CD14-positive monocyte (primary cell): ENCODE measurements around the gene RHOD. TPM values are rescaled to one million over a fixed set of nuclear protein-coding genes. Genes with fewer than 3 reads are reported as not detected.

Source experiments
- DNase-seq, 3 donors: peaks; one replicate each; pipeline ENCODE4 v3.0.0-alpha.2; 2011 to 2022
- H2AFZ ChIP-seq: 2 replicates; pipeline ENCODE4 v1.6.0; 2012; ENCODE audit warnings: mild to moderate bottlenecking, low read depth, low read length, inconsistent platforms; ENCODE audit not compliant: insufficient read depth, poor library complexity, severe bottlenecking
- H3K27ac ChIP-seq, 2 donors: 1 replicate in 1 of 2; 2 replicates in 1 of 2; pipeline ENCODE4 v1.5.1; 2012 to 2013; ENCODE audit warnings: low read length in 2 of 2, control low read depth in 1 of 2, inconsistent platforms in 1 of 2, low read depth in 1 of 2, mild to moderate bottlenecking in 1 of 2
- H3K27me3 ChIP-seq, 2 donors: one replicate each; pipeline versions ENCODE4 v1.6.0 to v1.6.1; 2011 to 2013; ENCODE audit warnings: low read length in 2 of 2; ENCODE audit not compliant: control insufficient read depth in 2 of 2, insufficient read depth in 2 of 2
- H3K36me3 ChIP-seq, 2 donors: replicated peaks in 1 of 2; 1 replicate in 1 of 2; 2 replicates in 1 of 2; pipeline versions ENCODE4 v1.5.1 to v1.6.1; 2012 to 2013; ENCODE audit warnings: low read length in 2 of 2, control low read depth in 1 of 2, inconsistent platforms in 1 of 2, mild to moderate bottlenecking in 1 of 2; ENCODE audit not compliant: insufficient read depth in 2 of 2, control insufficient read depth in 1 of 2
- H3K4me1 ChIP-seq, 2 donors: 1 replicate in 1 of 2; 2 replicates in 1 of 2; pipeline versions ENCODE4 v1.5.1 to v1.6.1; 2012 to 2013; ENCODE audit warnings: low read length in 2 of 2, control low read depth in 1 of 2, inconsistent platforms in 1 of 2, mild to moderate bottlenecking in 1 of 2, moderate library complexity in 1 of 2; ENCODE audit not compliant: insufficient read depth in 2 of 2, control insufficient read depth in 1 of 2
- H3K4me2 ChIP-seq: replicated peaks from 2 replicates; pipeline ENCODE3; 2012; ENCODE audit warnings: low read length, moderate library complexity, mild to moderate bottlenecking; ENCODE audit not compliant: poor library complexity, severe bottlenecking; ENCODE audit errors: extremely low read depth
- H3K4me3 ChIP-seq, 3 experiments: fragments of 200-600 bp in 1 of 3; sonication (generic) in 1 of 3; replicated peaks in 1 of 3; 1 replicate in 2 of 3; 2 replicates in 1 of 3; pipeline ENCODE4 v1.5.1; 2011 to 2013; ENCODE audit warnings: low read length in 3 of 3, mild to moderate bottlenecking in 3 of 3, control low read depth in 2 of 3, low read depth in 2 of 3, inconsistent platforms in 1 of 3, moderate library complexity in 1 of 3
- H3K79me2 ChIP-seq: 2 replicates; pipeline ENCODE4 v1.6.0; 2012; ENCODE audit warnings: mild to moderate bottlenecking, control low read depth, inconsistent platforms, low read length, moderate library complexity; ENCODE audit not compliant: insufficient read depth
- H3K9ac ChIP-seq: 2 replicates; pipeline ENCODE4 v1.6.0; 2017; ENCODE audit warnings: low read length, mild to moderate bottlenecking; ENCODE audit not compliant: insufficient read depth, poor library complexity, severe bottlenecking
- H3K9me3 ChIP-seq, 2 donors: replicated peaks in 1 of 2; 1 replicate in 1 of 2; 2 replicates in 1 of 2; pipeline versions ENCODE4 v1.5.1 to v1.6.1; 2012 to 2013; ENCODE audit warnings: low read length in 2 of 2, control low read depth in 1 of 2; ENCODE audit not compliant: control insufficient read depth in 1 of 2, insufficient read depth in 1 of 2
- H4K20me1 ChIP-seq: 2 replicates; pipeline ENCODE4 v1.6.0; 2012; ENCODE audit warnings: mild to moderate bottlenecking, low read length, control low read depth, moderate library complexity; ENCODE audit not compliant: insufficient read depth
- H3K27ac Mint-ChIP-seq, 7 donors: one replicate each; pipeline ENCODE4 v1.8.0; 2020; ENCODE audit warnings: mild to moderate bottlenecking in 7 of 7, mixed read lengths in 7 of 7, moderate library complexity in 6 of 7, inconsistent platforms in 2 of 7
- H3K27me3 Mint-ChIP-seq, 3 donors: one replicate each; pipeline ENCODE4 v1.8.0; 2021 to 2022; ENCODE audit warnings: low read depth in 3 of 3, mild to moderate bottlenecking in 3 of 3, mixed read lengths in 3 of 3, moderate library complexity in 3 of 3, inconsistent platforms in 1 of 3
- H3K36me3 Mint-ChIP-seq, 2 donors: one replicate each; pipeline ENCODE4 v1.8.0; 2020; ENCODE audit warnings: mixed read lengths in 2 of 2, inconsistent platforms in 1 of 2, mild to moderate bottlenecking in 1 of 2
- H3K4me1 Mint-ChIP-seq: one replicate; pipeline ENCODE4 v1.8.0; 2020; ENCODE audit warnings: mild to moderate bottlenecking, mixed read lengths
- H3K4me3 Mint-ChIP-seq, 2 donors: one replicate each; pipeline ENCODE4 v1.8.0; 2020; ENCODE audit warnings: mild to moderate bottlenecking in 2 of 2, mixed read lengths in 2 of 2, moderate library complexity in 1 of 2
- H3K9me3 Mint-ChIP-seq, 7 donors: one replicate each; pipeline ENCODE4 v1.8.0; 2020 to 2022; ENCODE audit warnings: mixed read lengths in 7 of 7, mild to moderate bottlenecking in 6 of 7, moderate library complexity in 6 of 7, inconsistent platforms in 2 of 7
- CTCF ChIP-seq: fragments of 200-600 bp; IDR thresholded peaks from one replicate; pipeline ENCODE4 v1.8.0; 2022; ENCODE audit warnings: antibody characterized with exemption, mild to moderate bottlenecking
- WGBS: methylation state at CpG from one replicate; pipeline ENCODE4 v1.1.5; 2013; ENCODE audit warnings: missing lambda C conversion rate; ENCODE audit not compliant: insufficient coverage; 5-methylcytosine and 5-hydroxymethylcytosine counted together
- intact Hi-C, 2 donors: fragments of 100-400 bp; cut with micrococcal nuclease; formaldehyde crosslinking; loops; one replicate each; pipeline versions ENCODE4 v1.15.0 to v1.15.1; 2023
- polyA plus RNA-seq, 3 donors: library from polyadenylated mRNA; depleted of rRNA in 1 of 3; unstranded in 2 of 3; stranded (reverse) in 1 of 3; fragments of 300-500 nt in 2 of 3; fragments of >200 nt in 1 of 3; fragmentation: Illumina TruSeq in 2 of 3; gene quantifications; 1 replicate in 2 of 3; 2 replicates in 1 of 3; pipeline ENCODE4 v1.2.3, GENCODE V29; 2012 to 2021

RHOD gene
- polyA plus RNA-seq, 3 donors: not detected

GRCh38 chr11:67095214-67095507 lies 38.5 kb downstream of the RHOD start:
- intact Hi-C loops: no loop called here
- peaks cover 5% of the 10 kb centered on the region for H3K4me1 Mint-ChIP-seq
- Histone ChIP-seq H3K9me3 (no peaks in the 10 kb centered on the region), H3K9ac (no peak overlapping the region), H2AFZ (no peak overlapping the region), H3K27me3 (no peaks in the 10 kb centered on the region), H4K20me1 (no peaks in the 10 kb centered on the region), H3K79me2 (no peaks in the 10 kb centered on the region), H3K4me3 (no peak overlapping the region), H3K4me1 (peaks cover 2 to 3% of the 10 kb centered on the region in 2 donors), H3K4me2 (no peak overlapping the region), H3K27ac (no peak overlapping the region), H3K36me3 (no peaks in the 10 kb centered on the region)
- DNase-seq: no peak
- H3K9me3 Mint-ChIP-seq: no peaks in the 10 kb centered on the region
- H3K27me3 Mint-ChIP-seq: peaks cover 5 to 8% (median 7%) of the 10 kb centered on the region in 3 donors
- H3K36me3 Mint-ChIP-seq: no peaks in the 10 kb centered on the region
- TF ChIP-seq CTCF: no peak
- no peak overlapping the region for H3K4me3 Mint-ChIP-seq
- H3K27ac Mint-ChIP-seq: peak overlapping the region in 1 of 7 donors; percentile 63
- no CpG with 5 or more reads among the region's 1 CpG for WGBS

- intact Hi-C loops: no loop called here
- Histone ChIP-seq H3K9me3 (no peaks in the 10 kb centered on the region), H3K27ac (no peak overlapping the region), H3K27me3 (no peaks in the 10 kb centered on the region), H4K20me1 (no peaks in the 10 kb centered on the region), H3K9ac (no peak overlapping the region), H3K4me3 (no peak overlapping the region), H3K4me2 (no peak overlapping the region), H3K4me1 (peaks cover 5 to 9% of the 10 kb centered on the region in 2 donors), H3K36me3 (no peaks in the 10 kb centered on the region), H2AFZ (no peak overlapping the region), H3K79me2 (no peaks in the 10 kb centered on the region)
- Mint-ChIP-seq H3K4me3 (no peak overlapping the region), H3K27ac (peak overlapping the region in 1 of 7 donors; percentile 63), H3K36me3 (no peaks in the 10 kb centered on the region), H3K9me3 (no peaks in the 10 kb centered on the region), H3K27me3 (peaks cover 4 to 8% (median 5%) of the 10 kb centered on the region in 3 donors), H3K4me1 (peaks cover 10% of the 10 kb centered on the region)
- no peak for TF ChIP-seq CTCF
- no peak for DNase-seq
- 85% methylated on average over 5 of the region's 6 CpGs for WGBS
Observed at GRCh38 chr11:67098799-67099429, 42.3 kb downstream of the RHOD start.
